SK-N-SH treated with all-trans-retinoic acid at 6 μM for 48 hours (cell line): ENCODE data around the gene FAM50A.

Experiments
- ARNTL ChIP-seq: fragments of 450-650 bp; formaldehyde crosslinking; IDR thresholded peaks from 2 replicates; pipeline ENCODE4 v1.5.0; 2020; ENCODE audit warnings: low read depth, mild to moderate bottlenecking, moderate library complexity, borderline replicate concordance
- BACH2 ChIP-seq: fragments of 250-450 bp; sonication (Bioruptor Pico); IDR thresholded peaks from 2 replicates; pipeline ENCODE4 v1.9.0; 2021; ENCODE audit warnings: mild to moderate bottlenecking, borderline replicate concordance
- OSR1 ChIP-seq: fragments of 250-450 bp; sonication (Bioruptor Pico); IDR thresholded peaks from 2 replicates; pipeline ENCODE4 v1.8.0; 2022; ENCODE audit warnings: moderate library complexity, mild to moderate bottlenecking, inconsistent platforms
- POU6F1 ChIP-seq: fragments of 250-450 bp; sonication (Bioruptor Pico); IDR thresholded peaks from 2 replicates; pipeline ENCODE4 v1.8.0; 2021; ENCODE audit warnings: low read depth, mild to moderate bottlenecking, moderate library complexity, borderline replicate concordance
- RARB ChIP-seq: fragments of 250-450 bp; sonication (Bioruptor Pico); IDR thresholded peaks from 2 replicates; pipeline ENCODE4 v1.8.0; 2021; ENCODE audit warnings: mild to moderate bottlenecking, moderate library complexity
- TCF4 ChIP-seq: fragments of 250-450 bp; sonication (Bioruptor Pico); IDR thresholded peaks from 2 replicates; pipeline ENCODE4 v1.8.0; 2021; ENCODE audit warnings: mild to moderate bottlenecking, moderate library complexity, borderline replicate concordance
- TSHZ2 ChIP-seq: fragments of 250-450 bp; sonication (Bioruptor Pico); IDR thresholded peaks from 2 replicates; pipeline ENCODE4 v1.5.0; 2020; ENCODE audit warnings: mild to moderate bottlenecking, moderate library complexity
- ZNF8 ChIP-seq: fragments of 450-650 bp; formaldehyde crosslinking; IDR thresholded peaks from 2 replicates; pipeline ENCODE4 v1.5.0; 2020; ENCODE audit warnings: mild to moderate bottlenecking, moderate library complexity

- no peak for TF ChIP-seq RARB (CRISPR knock-in tag)
- no peak for TF ChIP-seq ZNF8 (CRISPR knock-in tag)
- TF ChIP-seq OSR1 (CRISPR knock-in tag), result no peak
- no peak for TF ChIP-seq ARNTL (CRISPR knock-in tag)
- TF ChIP-seq BACH2 (CRISPR knock-in tag), result no peak
- TF ChIP-seq TSHZ2 (CRISPR knock-in tag), result no peak
- TF ChIP-seq TCF4 (CRISPR knock-in tag), result no peak
- no peak for TF ChIP-seq POU6F1 (CRISPR knock-in tag)
Measured at GRCh38 chrX:154467556-154467955, 23.6 kb downstream of the FAM50A start.
